GM21526 (cell line): ENCODE data around the gene SDCCAG8.

ENCODE experiments used
- ATAC-seq: cut with Tn5 transposase; IDR thresholded peaks from one replicate; pipeline ENCODE4 v1.9.1; 2021; ENCODE audit warnings: moderate library complexity; ENCODE audit not compliant: unreplicated experiment, low FRiP score

Gene SDCCAG8

GRCh38 chr1:243474136-243474881, 218.5 kb downstream of the SDCCAG8 start:
- ATAC-seq: no peak

- ATAC-seq: no peak
These were observed 219.1 kb downstream of the SDCCAG8 start for GRCh38 chr1:243474906-243475305.

- no peak for ATAC-seq
These were observed 220.1 kb downstream of the SDCCAG8 start for GRCh38 chr1:243475966-243476365.

GRCh38 chr1:243477731-243478290, 222.0 kb downstream of the SDCCAG8 start:
- no peak for ATAC-seq

- ATAC-seq: no peak
These were observed 225.3 kb downstream of the SDCCAG8 start for GRCh38 chr1:243481101-243481500.

- ATAC-seq: no peak
These were observed 226.5 kb downstream of the SDCCAG8 start for GRCh38 chr1:243482141-243483022.

GRCh38 chr1:243483071-243483771, 227.4 kb downstream of the SDCCAG8 start:
- no peak for ATAC-seq

GRCh38 chr1:243483952-243484351, 228.1 kb downstream of the SDCCAG8 start:
- no peak for ATAC-seq

GRCh38 chr1:243487036-243487648, 231.3 kb downstream of the SDCCAG8 start:
- no peak for ATAC-seq

GRCh38 chr1:243487649-243488227, 231.9 kb downstream of the SDCCAG8 start:
- ATAC-seq: no peak

GRCh38 chr1:243488459-243489157, 232.8 kb downstream of the SDCCAG8 start:
- no peak for ATAC-seq

GRCh38 chr1:243489158-243489527, 233.3 kb downstream of the SDCCAG8 start:
- ATAC-seq: no peak

- no peak for ATAC-seq
These were observed 234.1 kb downstream of the SDCCAG8 start for GRCh38 chr1:243489681-243490546.

GRCh38 chr1:243490748-243491686, 235.2 kb downstream of the SDCCAG8 start:
- ATAC-seq: no peak

- ATAC-seq: no peak
These were observed 237.6 kb downstream of the SDCCAG8 start for GRCh38 chr1:243493156-243494129.

GRCh38 chr1:243494741-243495431, 239.0 kb downstream of the SDCCAG8 start:
- no peak for ATAC-seq
